ENCODE results near the gene CCBE1.
A peak's percentile ranks its signal among the peaks of the same experiment; 100 is the strongest.
"Not testable (repeated sequence)": the region's sequence is repeated elsewhere in the genome, so short reads cannot be mapped to it uniquely, and the experiment has no call there.

Gene CCBE1

GRCh38 chr18:59657012-59657411 is 40.2 kb downstream of the CCBE1 start:
- TF ChIP-seq CTCF (conservative IDR thresholded peaks at IDR 0.05; ENCODE audit: low read length): no peak
- H3K4me3 ChIP-seq (ENCODE audit: low read length): no peak overlapping the region
- no peak for DNase-seq (ENCODE audit: low read depth)

GRCh38 chr18:59656373-59656887 is 40.8 kb downstream of the CCBE1 start:
- DNase-seq (ENCODE audit: low read depth): no peak
- TF ChIP-seq CTCF (conservative IDR thresholded peaks at IDR 0.05; ENCODE audit: low read length): no peak
- no peak overlapping the region for H3K4me3 ChIP-seq (ENCODE audit: low read length)

GRCh38 chr18:59655676-59656075 is 41.5 kb downstream of the CCBE1 start:
- no peak overlapping the region for H3K4me3 ChIP-seq (ENCODE audit: low read length)
- no peak for DNase-seq (ENCODE audit: low read depth)
- no peak for TF ChIP-seq CTCF (conservative IDR thresholded peaks at IDR 0.05; ENCODE audit: low read length)

- DNase-seq (ENCODE audit: low read depth): no peak
- no peak for TF ChIP-seq CTCF (conservative IDR thresholded peaks at IDR 0.05; ENCODE audit: low read length)
- H3K4me3 ChIP-seq (ENCODE audit: low read length): no peak overlapping the region
Observed at GRCh38 chr18:59651071-59651470, 46.2 kb downstream of the CCBE1 start.

- no peak for TF ChIP-seq CTCF (conservative IDR thresholded peaks at IDR 0.05; ENCODE audit: low read length)
- DNase-seq (ENCODE audit: low read depth): peak; percentile 69
Observed at GRCh38 chr18:59650266-59650820, 46.9 kb downstream of the CCBE1 start.

GRCh38 chr18:59649591-59649990 is 47.6 kb downstream of the CCBE1 start:
- H3K4me3 ChIP-seq (ENCODE audit: low read length): no peak overlapping the region
- DNase-seq (ENCODE audit: low read depth): no peak
- no peak for TF ChIP-seq CTCF (conservative IDR thresholded peaks at IDR 0.05; ENCODE audit: low read length)

More at GRCh38 chr18:59650266-59650820, 46.9 kb downstream of the CCBE1 start:
- H3K4me3 ChIP-seq (ENCODE audit: low read length): no peak overlapping the region

GRCh38 chr18:59648469-59648868 is 48.8 kb downstream of the CCBE1 start:
- not testable (repeated sequence) for DNase-seq (ENCODE audit: low read depth); H3K4me3 ChIP-seq (ENCODE audit: low read length)

GRCh38 chr18:59646963-59647307 is 50.3 kb downstream of the CCBE1 start:
- TF ChIP-seq CTCF (conservative IDR thresholded peaks at IDR 0.05; ENCODE audit: low read length): no peak

More at GRCh38 chr18:59646963-59647307, 50.3 kb downstream of the CCBE1 start:
- no peak for DNase-seq (ENCODE audit: low read depth)
- no peak overlapping the region for H3K4me3 ChIP-seq (ENCODE audit: low read length)
